ENCODE measurements around the gene CD4. TPM values are rescaled to one million over a fixed set of nuclear protein-coding genes. Genes with fewer than 3 reads are reported as not detected.

CD4 gene
- total RNA-seq, 4 donors from 2014 or later: 7.5 to 12.6 (median 8.9) TPM

DNA sequence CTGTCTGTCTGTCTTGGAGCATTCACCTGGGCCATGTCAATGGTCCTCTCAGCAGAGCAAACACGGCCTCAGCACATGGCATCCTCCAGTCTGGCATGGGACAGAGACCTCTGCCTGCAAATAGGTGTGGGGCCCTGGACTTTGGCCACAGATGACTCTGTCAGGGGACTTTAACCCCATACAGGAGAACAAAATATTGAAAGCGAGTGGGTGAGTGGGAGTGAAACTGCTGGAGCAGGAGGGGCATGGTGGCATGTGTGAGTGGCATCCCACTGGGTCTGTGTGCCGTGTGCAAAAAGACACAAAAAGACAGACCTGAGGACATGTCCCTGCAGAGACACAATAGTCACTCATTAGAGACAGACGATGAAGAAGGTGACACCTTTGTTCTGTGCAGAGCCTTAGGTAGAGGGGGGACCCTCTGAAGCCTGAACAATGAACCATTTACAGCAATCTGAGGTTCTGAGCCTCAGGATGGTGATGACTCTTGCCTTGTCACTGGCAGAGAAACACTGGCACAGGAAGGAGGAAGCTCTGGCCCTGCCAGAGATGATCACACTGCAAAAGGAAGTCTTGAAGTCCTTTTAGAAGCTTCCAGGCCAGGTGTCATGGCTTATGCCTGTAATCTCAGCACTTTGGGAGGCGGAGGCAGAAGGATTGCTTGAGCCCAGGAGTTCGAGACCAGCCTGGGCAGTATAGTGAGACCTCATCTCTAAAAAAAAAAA lies 9.5 kb upstream of the CD4 start:
- DNase-seq (ENCODE audit: low spot score in 2 of 2): no peak
- TF ChIP-seq EP300 (IDR thresholded peaks at IDR 0.05) (no peak), POLR2A (IDR thresholded peaks at IDR 0.05) (no peak)
- TF ChIP-seq, protein P1, sequence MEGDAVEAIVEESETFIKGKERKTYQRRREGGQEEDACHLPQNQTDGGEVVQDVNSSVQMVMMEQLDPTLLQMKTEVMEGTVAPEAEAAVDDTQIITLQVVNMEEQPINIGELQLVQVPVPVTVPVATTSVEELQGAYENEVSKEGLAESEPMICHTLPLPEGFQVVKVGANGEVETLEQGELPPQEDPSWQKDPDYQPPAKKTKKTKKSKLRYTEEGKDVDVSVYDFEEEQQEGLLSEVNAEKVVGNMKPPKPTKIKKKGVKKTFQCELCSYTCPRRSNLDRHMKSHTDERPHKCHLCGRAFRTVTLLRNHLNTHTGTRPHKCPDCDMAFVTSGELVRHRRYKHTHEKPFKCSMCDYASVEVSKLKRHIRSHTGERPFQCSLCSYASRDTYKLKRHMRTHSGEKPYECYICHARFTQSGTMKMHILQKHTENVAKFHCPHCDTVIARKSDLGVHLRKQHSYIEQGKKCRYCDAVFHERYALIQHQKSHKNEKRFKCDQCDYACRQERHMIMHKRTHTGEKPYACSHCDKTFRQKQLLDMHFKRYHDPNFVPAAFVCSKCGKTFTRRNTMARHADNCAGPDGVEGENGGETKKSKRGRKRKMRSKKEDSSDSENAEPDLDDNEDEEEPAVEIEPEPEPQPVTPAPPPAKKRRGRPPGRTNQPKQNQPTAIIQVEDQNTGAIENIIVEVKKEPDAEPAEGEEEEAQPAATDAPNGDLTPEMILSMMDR (IDR thresholded peaks at IDR 0.05): no peak
- H3K27me3 ChIP-seq: no peaks in the 10 kb centered on the region
- H3K4me3 ChIP-seq: no peak overlapping the region
- H3K36me3 ChIP-seq: peaks cover 0 to 8% (median 0%) of the 10 kb centered on the region in 3 donors
- WGBS, 2 donors: 84 to 92% methylated on average over 5 to 6 of the region's 6 CpGs
- peak overlapping the region in 1 of 4 donors; percentile 70 for H3K27ac ChIP-seq
- no peaks in the 10 kb centered on the region for H3K9me3 ChIP-seq
- H3K4me1 ChIP-seq: peaks cover 0 to 17% (median 4%) of the 10 kb centered on the region in 4 donors

DNA sequence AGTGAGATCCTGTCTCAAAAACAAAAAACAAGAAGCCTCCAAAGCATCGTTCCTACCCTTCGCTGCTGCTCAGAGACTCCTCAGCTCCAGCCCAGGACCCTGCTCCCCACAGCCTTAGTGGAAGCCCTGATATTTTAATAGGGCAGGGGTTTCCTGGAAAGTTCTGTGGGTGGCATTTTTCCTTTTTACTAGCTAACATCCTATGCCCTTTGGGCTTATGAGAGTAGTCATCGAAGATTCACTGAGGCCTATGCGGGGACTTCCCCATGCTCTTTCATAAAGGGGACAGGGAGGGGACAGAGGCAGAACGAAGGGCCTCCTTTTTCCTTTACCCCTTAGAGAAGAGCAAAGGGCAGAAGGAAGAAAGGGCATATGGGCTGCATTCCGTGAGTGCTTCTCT lies 8.8 kb upstream of the CD4 start:
- TF ChIP-seq, protein P1 (IDR thresholded peaks at IDR 0.05): no peak
- TF ChIP-seq POLR2A (IDR thresholded peaks at IDR 0.05) (no peak), EP300 (IDR thresholded peaks at IDR 0.05) (no peak)
- no peak for DNase-seq (ENCODE audit: low spot score in 2 of 2)
- H3K27me3 ChIP-seq: no peaks in the 10 kb centered on the region
- H3K4me3 ChIP-seq: no peak overlapping the region
- H3K36me3 ChIP-seq: peaks cover 0 to 1% (median 0%) of the 10 kb centered on the region in 3 donors
- H3K27ac ChIP-seq: no peak overlapping the region
- 62 to 79% methylated on average over 6 of the region's 6 CpGs for WGBS, 2 donors
- no peaks in the 10 kb centered on the region for H3K9me3 ChIP-seq
- peaks cover 0 to 17% (median 4%) of the 10 kb centered on the region in 4 donors for H3K4me1 ChIP-seq

DNA sequence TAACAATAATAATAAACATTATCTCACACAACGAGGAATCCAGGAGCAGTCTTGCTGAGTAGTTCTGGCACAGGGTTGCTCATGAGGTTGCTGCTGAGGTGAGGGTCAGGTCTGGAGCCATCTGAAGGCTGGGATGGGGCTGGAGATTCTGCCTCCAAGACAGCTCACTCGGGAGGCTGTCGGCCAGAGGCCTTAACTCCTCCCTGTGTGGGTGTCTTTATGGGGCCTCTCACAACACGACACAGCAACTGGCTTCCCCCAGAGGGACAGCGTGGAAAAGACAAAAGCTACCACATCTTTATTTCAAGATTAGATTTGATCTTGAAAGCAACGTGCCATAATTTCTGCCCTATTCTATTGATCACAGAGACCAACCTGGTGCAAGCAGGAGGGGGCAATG lies 7.2 kb upstream of the CD4 start:
- DNase-seq (ENCODE audit: low spot score in 2 of 2): no peak
- Histone ChIP-seq H3K9me3 (no peaks in the 10 kb centered on the region), H3K27ac (no peak overlapping the region), H3K27me3 (no peaks in the 10 kb centered on the region), H3K4me3 (no peak overlapping the region), H3K4me1 (peaks cover 0 to 17% (median 4%) of the 10 kb centered on the region in 4 donors), H3K36me3 (no peaks in the 10 kb centered on the region)
- no peak for TF ChIP-seq POLR2A (IDR thresholded peaks at IDR 0.05)
- no peak for TF ChIP-seq EP300 (IDR thresholded peaks at IDR 0.05)
- TF ChIP-seq, protein P1 (IDR thresholded peaks at IDR 0.05): no peak
- WGBS, 2 donors: 49 to 53% methylated on average over 6 of the region's 6 CpGs

DNA sequence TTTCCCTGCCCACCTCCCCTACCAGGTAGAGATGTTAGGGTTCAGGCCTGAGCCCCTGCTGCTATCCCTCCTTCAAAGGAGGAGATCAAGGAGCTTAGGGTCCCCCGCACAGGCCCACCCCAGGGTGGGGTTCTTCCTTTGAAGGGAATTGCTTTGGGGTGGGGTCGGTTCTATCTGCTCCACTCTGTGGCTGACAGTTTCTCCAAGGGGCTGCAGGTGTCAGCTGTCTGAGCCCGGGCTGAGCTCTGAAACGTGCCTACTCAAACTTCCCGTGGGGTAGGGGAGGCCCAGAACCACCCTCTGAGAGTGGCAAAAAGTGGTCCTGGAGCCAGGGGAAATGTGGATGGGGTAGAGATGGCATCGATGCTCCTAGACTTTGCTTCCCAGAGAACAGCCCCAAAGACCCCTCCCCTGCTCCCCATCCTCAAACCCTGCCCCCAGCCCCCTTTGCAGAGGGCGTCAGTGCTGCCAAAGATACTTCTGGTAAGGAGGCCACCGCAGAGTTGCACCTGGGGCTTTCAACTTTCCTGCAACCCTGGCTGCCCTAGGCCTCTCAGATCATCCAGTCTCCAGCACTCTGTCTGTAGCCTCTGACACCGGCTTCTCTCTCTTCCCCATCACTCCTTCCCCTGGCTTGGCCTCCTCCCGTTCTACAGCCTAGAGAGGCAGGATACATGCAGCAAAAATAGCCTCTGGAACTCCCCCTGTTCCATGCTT lies 6.3 kb upstream of the CD4 start:
- no peak for DNase-seq (ENCODE audit: low spot score in 2 of 2)
- Histone ChIP-seq H3K27ac (no peak overlapping the region), H3K27me3 (no peaks in the 10 kb centered on the region), H3K9me3 (no peaks in the 10 kb centered on the region), H3K36me3 (no peaks in the 10 kb centered on the region), H3K4me3 (no peak overlapping the region), H3K4me1 (peaks cover 0 to 15% (median 4%) of the 10 kb centered on the region in 4 donors)
- 62 to 70% methylated on average over 9 to 10 of the region's 10 CpGs for WGBS, 2 donors
- TF ChIP-seq, protein P1 (IDR thresholded peaks at IDR 0.05): no peak
- no peak for TF ChIP-seq POLR2A (IDR thresholded peaks at IDR 0.05)

DNA sequence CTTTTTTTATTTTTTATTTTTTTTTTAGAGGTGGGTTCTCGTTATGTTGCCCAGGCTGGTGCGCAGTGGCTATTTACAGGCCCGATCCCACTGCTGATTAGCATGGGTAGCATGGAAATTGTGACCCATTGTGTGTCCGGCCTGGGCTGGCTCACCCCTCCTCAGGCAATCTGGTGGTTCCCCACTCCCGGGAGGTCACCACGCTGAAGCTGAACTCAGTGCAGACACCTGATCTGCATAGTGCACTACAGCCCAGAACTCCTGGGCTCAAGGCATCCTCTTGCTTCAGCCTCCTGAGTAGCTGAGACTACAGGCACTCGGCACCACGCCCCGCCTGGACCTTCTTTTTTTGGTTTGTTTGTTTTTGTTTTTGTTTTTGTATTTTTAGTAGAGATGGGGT lies 5.5 kb upstream of the CD4 start:
- Histone ChIP-seq H3K27me3 (no peaks in the 10 kb centered on the region), H3K4me1 (peaks cover 0 to 7% (median 0%) of the 10 kb centered on the region in 4 donors), H3K36me3 (no peaks in the 10 kb centered on the region), H3K27ac (no peak overlapping the region), H3K4me3 (no peak overlapping the region), H3K9me3 (no peaks in the 10 kb centered on the region)
- no peak for DNase-seq (ENCODE audit: low spot score in 2 of 2)
- TF ChIP-seq EP300 (IDR thresholded peaks at IDR 0.05) (no peak), POLR2A (IDR thresholded peaks at IDR 0.05) (no peak)
- TF ChIP-seq, protein P1 (IDR thresholded peaks at IDR 0.05): no peak
- 78 to 85% methylated on average over 9 of the region's 9 CpGs for WGBS, 2 donors
